Measurements from ENCODE around the gene HAGHL. TPM values are rescaled to one million over a fixed set of nuclear protein-coding genes. Genes with fewer than 3 reads are reported as not detected.

Gene HAGHL
- polyA plus RNA-seq, 1 experiment = 7.0 TPM

DNA sequence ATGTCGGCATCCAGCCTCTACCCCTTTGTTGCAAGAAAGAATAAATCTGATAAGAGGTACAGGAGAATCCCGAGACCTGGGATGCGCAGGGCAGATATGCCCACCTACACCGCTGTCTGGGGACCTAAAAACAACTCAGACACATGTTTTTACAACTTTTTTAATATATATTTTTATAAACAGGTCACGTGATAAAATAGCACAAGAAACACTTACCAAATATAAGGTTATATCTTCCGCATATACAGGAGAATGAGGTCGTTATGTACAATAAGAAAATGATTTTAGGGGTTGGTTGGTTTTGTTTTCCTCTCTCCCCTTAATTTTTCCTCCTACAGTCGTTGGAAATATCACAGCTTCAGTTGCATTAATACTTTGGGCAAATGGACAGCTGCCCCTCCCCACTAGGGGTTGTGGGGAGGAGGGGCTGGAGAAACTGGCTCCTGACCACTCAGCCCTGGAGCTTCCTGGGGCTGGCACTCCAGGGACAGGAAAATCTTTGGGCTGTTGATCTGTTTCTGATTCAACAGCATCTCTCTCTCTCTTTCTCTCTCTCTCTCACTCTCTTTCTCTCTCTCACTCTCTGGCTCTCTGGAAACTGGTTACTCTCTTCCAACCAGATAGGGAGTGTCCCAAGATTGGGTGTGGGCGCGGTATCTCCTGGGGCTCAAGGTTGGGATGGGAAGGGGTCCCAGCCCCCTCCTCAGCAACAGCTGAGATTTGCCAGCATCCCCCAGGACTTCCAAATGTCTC lies 34.4 kb upstream of the HAGHL start:
- ChIA-PET CTCF (no interaction called here), POLR2A (no interaction called here)
- TF ChIP-seq, protein P1, sequence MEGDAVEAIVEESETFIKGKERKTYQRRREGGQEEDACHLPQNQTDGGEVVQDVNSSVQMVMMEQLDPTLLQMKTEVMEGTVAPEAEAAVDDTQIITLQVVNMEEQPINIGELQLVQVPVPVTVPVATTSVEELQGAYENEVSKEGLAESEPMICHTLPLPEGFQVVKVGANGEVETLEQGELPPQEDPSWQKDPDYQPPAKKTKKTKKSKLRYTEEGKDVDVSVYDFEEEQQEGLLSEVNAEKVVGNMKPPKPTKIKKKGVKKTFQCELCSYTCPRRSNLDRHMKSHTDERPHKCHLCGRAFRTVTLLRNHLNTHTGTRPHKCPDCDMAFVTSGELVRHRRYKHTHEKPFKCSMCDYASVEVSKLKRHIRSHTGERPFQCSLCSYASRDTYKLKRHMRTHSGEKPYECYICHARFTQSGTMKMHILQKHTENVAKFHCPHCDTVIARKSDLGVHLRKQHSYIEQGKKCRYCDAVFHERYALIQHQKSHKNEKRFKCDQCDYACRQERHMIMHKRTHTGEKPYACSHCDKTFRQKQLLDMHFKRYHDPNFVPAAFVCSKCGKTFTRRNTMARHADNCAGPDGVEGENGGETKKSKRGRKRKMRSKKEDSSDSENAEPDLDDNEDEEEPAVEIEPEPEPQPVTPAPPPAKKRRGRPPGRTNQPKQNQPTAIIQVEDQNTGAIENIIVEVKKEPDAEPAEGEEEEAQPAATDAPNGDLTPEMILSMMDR (IDR thresholded peaks at IDR 0.05; ENCODE audit: insufficient read depth, low read depth, low read length) = no peak

DNA sequence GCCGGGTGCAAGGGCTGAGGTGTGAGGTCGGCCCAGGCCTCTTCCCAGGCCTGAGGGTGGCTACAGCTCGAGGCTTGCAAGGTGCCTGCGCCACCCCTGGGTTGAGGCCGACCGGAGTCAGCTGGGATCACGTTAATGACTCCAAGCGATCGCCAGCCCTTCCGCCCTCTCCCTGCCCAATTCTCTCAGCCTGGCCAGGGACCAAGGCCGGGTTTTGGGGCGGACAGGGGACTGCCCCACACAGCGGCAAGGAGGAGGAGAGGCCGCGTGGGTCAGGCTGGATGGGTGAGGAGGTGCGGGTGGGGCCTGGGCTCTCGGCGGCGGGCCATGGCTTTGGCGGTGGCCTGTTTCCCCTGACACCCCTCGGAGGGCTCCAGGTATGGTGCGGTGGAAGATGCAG lies 33.5 kb upstream of the HAGHL start:
- TF ChIP-seq, protein P1 (IDR thresholded peaks at IDR 0.05; ENCODE audit: insufficient read depth, low read depth, low read length) = no peak
- ChIA-PET CTCF (no interaction called here), POLR2A (no interaction called here)
- Histone ChIP-seq H3K4me3 (ENCODE audit: low read depth, low read length) (no peak overlapping the region), H3K27me3 (ENCODE audit: control insufficient read depth, insufficient read depth, low read length) (peaks cover 21% of the 10 kb centered on the region), H3K36me3 (ENCODE audit: control insufficient read depth, insufficient read depth, low read length) (no peaks in the 10 kb centered on the region)
- no peak for DNase-seq (ENCODE audit: low read depth)

More for the DNA sequence above, 34.4 kb upstream of the HAGHL start:
- Histone ChIP-seq H3K36me3 (ENCODE audit: control insufficient read depth, insufficient read depth, low read length) (no peaks in the 10 kb centered on the region), H3K27me3 (ENCODE audit: control insufficient read depth, insufficient read depth, low read length) (peaks cover 21% of the 10 kb centered on the region), H3K4me3 (ENCODE audit: low read depth, low read length) (no peak overlapping the region)
- DNase-seq (ENCODE audit: low read depth) = no peak

- peaks cover 21% of the 10 kb centered on the region for H3K27me3 ChIP-seq (ENCODE audit: control insufficient read depth, insufficient read depth, low read length)
- ChIA-PET CTCF (no interaction called here), POLR2A (no interaction called here)
Measured at GRCh38 chr16:693766-694165, 33.1 kb upstream of the HAGHL start.

DNA sequence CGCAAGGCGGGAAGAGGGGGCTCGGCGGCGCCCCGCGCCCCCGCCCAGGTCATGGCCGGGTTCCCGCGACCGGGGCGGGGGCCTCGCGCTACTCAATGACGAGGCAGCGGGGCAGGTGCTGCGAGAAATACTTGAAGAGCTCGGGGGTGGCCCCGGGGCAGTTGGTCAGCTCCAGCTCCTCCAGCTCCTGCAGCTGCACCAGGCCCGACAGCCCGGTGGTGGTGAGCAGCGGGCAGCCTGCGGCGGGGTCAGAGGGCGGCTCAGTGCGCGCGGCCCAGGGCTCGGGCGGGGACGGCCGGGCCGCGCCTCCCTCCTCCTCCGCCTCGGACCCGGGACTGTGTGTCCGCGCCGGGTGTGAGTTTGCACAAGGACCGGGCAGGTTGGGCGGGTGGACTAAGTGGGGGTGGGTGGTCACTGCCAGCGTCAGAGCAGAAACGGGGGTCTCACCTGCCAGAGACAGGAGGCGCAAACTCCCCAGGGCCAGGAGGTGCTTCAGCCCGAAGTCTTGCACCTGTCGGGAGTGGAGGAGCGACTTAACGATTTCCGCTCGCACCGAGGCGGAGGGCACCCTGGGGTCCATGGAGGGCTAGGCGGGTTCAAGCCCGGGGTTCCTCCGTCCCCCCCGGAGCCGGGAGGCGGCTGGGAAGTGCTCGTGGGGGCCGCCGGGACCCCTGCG lies 32.6 kb upstream of the HAGHL start:
- no peak overlapping the region for H3K4me3 ChIP-seq (ENCODE audit: low read depth, low read length)
- TF ChIP-seq, protein P1 (IDR thresholded peaks at IDR 0.05; ENCODE audit: insufficient read depth, low read depth, low read length) = no peak
- no peak for DNase-seq (ENCODE audit: low read depth)
- peaks cover 22% of the 10 kb centered on the region for H3K27me3 ChIP-seq (ENCODE audit: control insufficient read depth, insufficient read depth, low read length)
- H3K36me3 ChIP-seq (ENCODE audit: control insufficient read depth, insufficient read depth, low read length) = no peaks in the 10 kb centered on the region
- CTCF ChIA-PET = no interaction called here
- POLR2A ChIA-PET = no interaction called here

More at GRCh38 chr16:693766-694165, 33.1 kb upstream of the HAGHL start:
- no peaks in the 10 kb centered on the region for H3K36me3 ChIP-seq (ENCODE audit: control insufficient read depth, insufficient read depth, low read length)
- no peak for DNase-seq (ENCODE audit: low read depth)
- no peak overlapping the region for H3K4me3 ChIP-seq (ENCODE audit: low read depth, low read length)
- TF ChIP-seq, protein P1 (IDR thresholded peaks at IDR 0.05; ENCODE audit: insufficient read depth, low read depth, low read length) = no peak

DNA sequence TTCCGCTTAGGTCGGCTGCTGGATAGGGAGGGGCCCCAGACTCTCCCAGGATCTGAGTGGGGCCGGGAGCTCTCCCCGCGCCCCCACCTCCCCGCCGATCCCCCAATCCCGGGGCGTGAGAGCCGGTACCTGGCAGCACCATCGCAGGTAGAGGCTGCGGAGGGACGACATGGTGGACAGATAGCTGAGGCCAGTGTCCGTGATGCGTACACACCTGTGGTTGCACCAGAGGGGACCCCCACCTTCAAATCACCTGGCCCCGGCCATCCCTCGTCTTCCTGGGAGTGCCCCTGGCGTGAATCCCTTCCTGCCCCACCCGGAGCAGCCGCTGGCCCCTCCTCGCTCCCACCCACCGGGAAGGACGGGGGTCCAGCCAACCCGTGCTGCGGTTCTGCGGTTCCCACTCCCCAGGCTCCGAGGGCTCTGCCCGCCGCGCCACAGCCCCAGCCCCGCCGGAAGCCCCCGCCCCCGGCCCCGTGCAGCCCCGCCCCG lies 32.0 kb upstream of the HAGHL start:
- TF ChIP-seq, protein P1 (IDR thresholded peaks at IDR 0.05; ENCODE audit: insufficient read depth, low read depth, low read length) = no peak
- CTCF ChIA-PET = no interaction called here
- no peak for DNase-seq (ENCODE audit: low read depth)
- Histone ChIP-seq H3K4me3 (ENCODE audit: low read depth, low read length) (no peak overlapping the region), H3K27me3 (ENCODE audit: control insufficient read depth, insufficient read depth, low read length) (peaks cover 23% of the 10 kb centered on the region), H3K36me3 (ENCODE audit: control insufficient read depth, insufficient read depth, low read length) (no peaks in the 10 kb centered on the region)
- POLR2A ChIA-PET = no interaction called here

Data from BJ (cell line).